ENCODE measurements around the gene PLAC9. TPM values are rescaled to one million over a fixed set of nuclear protein-coding genes. Genes with fewer than 3 reads are reported as not detected.

The PLAC9 gene
- total RNA-seq, 1 donor from 2014 or later: 103 TPM

GRCh38 chr10:80137031-80137862 is 4.7 kb downstream of the PLAC9 start:
- DNase-seq (ENCODE audit: low spot score): peak; percentile 74
- intact Hi-C loops (cut with DNase I): no loop called here
- peak; percentile 79 for ATAC-seq

GRCh38 chr10:80137920-80138319 is 5.4 kb downstream of the PLAC9 start:
- DNase-seq (ENCODE audit: low spot score): no peak
- intact Hi-C loops (cut with DNase I): no loop called here
- ATAC-seq: no peak

- ATAC-seq: no peak
- no peak for DNase-seq (ENCODE audit: low spot score)
- intact Hi-C loops (cut with DNase I): no loop called here
These were observed 6.7 kb downstream of the PLAC9 start for GRCh38 chr10:80139265-80139664.

- ATAC-seq: no peak
- DNase-seq (ENCODE audit: low spot score): no peak
- intact Hi-C loops (cut with DNase I): no loop called here
These were observed 7.7 kb downstream of the PLAC9 start for GRCh38 chr10:80140251-80140650.

GRCh38 chr10:80141696-80142460 is 9.3 kb downstream of the PLAC9 start:
- no peak for ATAC-seq
- intact Hi-C loops (cut with DNase I): no loop called here
- DNase-seq (ENCODE audit: low spot score): no peak

- DNase-seq (ENCODE audit: low spot score) (no peak), ATAC-seq (peak; percentile 53)
- intact Hi-C loops (cut with DNase I): no loop called here
These were observed 11.7 kb downstream of the PLAC9 start for GRCh38 chr10:80144067-80144695.

GRCh38 chr10:80144696-80145131 is 12.2 kb downstream of the PLAC9 start:
- ATAC-seq (peak; percentile 18), DNase-seq (ENCODE audit: low spot score) (no peak)
- intact Hi-C loops (cut with DNase I): loop anchor here (5.0 kb wide), 1 partner anchor 78 kb away; no protein-coding TSS in a partner anchor

- peak; percentile 55 for ATAC-seq
- intact Hi-C loops (cut with DNase I): loop anchor here (5.0 kb wide), 1 partner anchor 77 kb away; no protein-coding TSS in a partner anchor
- peak; percentile 59 for DNase-seq (ENCODE audit: low spot score)
These were observed 13.1 kb downstream of the PLAC9 start for GRCh38 chr10:80145406-80146308.

GRCh38 chr10:80146918-80147317 is 14.4 kb downstream of the PLAC9 start:
- DNase-seq (ENCODE audit: low spot score): no peak
- intact Hi-C loops (cut with DNase I): loop anchor here (5.0 kb wide), 1 partner anchor 75 kb away; no protein-coding TSS in a partner anchor

GRCh38 chr10:80148166-80148805 is 15.8 kb downstream of the PLAC9 start:
- peak; percentile 53 for DNase-seq (ENCODE audit: low spot score)
- no peak for ATAC-seq
- intact Hi-C loops (cut with DNase I): loop anchor here (5.0 kb wide), 1 partner anchor 74 kb away; no protein-coding TSS in a partner anchor

More at GRCh38 chr10:80146918-80147317, 14.4 kb downstream of the PLAC9 start:
- no peak for ATAC-seq

- DNase-seq (ENCODE audit: low spot score): no peak
- no peak for ATAC-seq
- intact Hi-C loops (cut with DNase I): loop anchor here (5.0 kb wide), 1 partner anchor 73 kb away; no protein-coding TSS in a partner anchor
These were observed 16.6 kb downstream of the PLAC9 start for GRCh38 chr10:80149123-80149522.

GRCh38 chr10:80150172-80150571 is 17.6 kb downstream of the PLAC9 start:
- ATAC-seq (no peak), DNase-seq (ENCODE audit: low spot score) (no peak)
- intact Hi-C loops (cut with DNase I): loop anchor here (10.0 kb wide), 1 partner anchor 55 kb away; the partner anchor contains the start of gene ANXA11

- DNase-seq (ENCODE audit: low spot score): no peak
- intact Hi-C loops (cut with DNase I): loop anchor here (10.0 kb wide), 1 partner anchor 52 kb away; the partner anchor contains the start of gene ANXA11
These were observed 20.3 kb downstream of the PLAC9 start for GRCh38 chr10:80152820-80153219.

GRCh38 chr10:80153460-80153859 is 20.9 kb downstream of the PLAC9 start:
- ATAC-seq: no peak
- DNase-seq (ENCODE audit: low spot score): no peak
- intact Hi-C loops (cut with DNase I): loop anchor here (10.0 kb wide), 1 partner anchor 51 kb away; the partner anchor contains the start of gene ANXA11

More at GRCh38 chr10:80152820-80153219, 20.3 kb downstream of the PLAC9 start:
- no peak for ATAC-seq

- DNase-seq (ENCODE audit: low spot score) (no peak), ATAC-seq (no peak)
- intact Hi-C loops (cut with DNase I): loop anchor here (10.0 kb wide), 1 partner anchor 50 kb away; the partner anchor contains the start of gene ANXA11
These were observed 22.1 kb downstream of the PLAC9 start for GRCh38 chr10:80154626-80154977.

- no peak for DNase-seq (ENCODE audit: low spot score)
- intact Hi-C loops (cut with DNase I): loop anchor here (10.0 kb wide), 1 partner anchor 50 kb away; the partner anchor contains the start of gene ANXA11
- ATAC-seq: peak; percentile 3
These were observed 22.6 kb downstream of the PLAC9 start for GRCh38 chr10:80154978-80155695.
